Measurements from ENCODE around the gene MASP1. TPM values are rescaled to one million over a fixed set of nuclear protein-coding genes. Genes with fewer than 3 reads are reported as not detected.

MASP1 gene
- total RNA-seq, 1 donor from 2014 or later: 2.0 TPM

DNA sequence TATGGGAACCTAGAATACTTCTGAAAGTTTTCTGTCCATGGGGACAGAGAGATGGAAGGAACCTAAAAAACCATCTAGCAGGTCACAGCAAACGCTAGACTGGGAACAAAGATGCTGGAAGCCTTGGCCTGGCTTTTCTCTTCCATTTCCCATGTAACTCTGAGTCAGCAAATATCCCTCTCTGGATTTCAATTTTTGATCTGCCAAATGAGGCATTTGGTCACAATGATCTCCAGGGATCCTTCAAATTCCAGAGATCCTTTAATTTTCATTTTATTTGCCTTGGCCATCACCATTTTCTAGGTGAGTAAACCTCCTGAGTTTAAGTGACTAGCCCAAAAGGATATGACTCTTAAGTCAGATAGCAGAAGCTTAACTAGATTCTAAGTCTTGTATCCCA, 54.6 kb downstream of the MASP1 start:
- H3K27ac Mint-ChIP-seq (ENCODE audit: unreplicated experiment): no peak overlapping the region
- no peaks in the 10 kb centered on the region for H3K4me1 Mint-ChIP-seq (ENCODE audit: low read depth)
- no peak for DNase-seq (ENCODE audit: low spot score)
- no peaks in the 10 kb centered on the region for H3K27me3 Mint-ChIP-seq (ENCODE audit: low read depth)
- no peaks in the 10 kb centered on the region for H3K9me3 Mint-ChIP-seq (ENCODE audit: low read depth)
- no peaks in the 10 kb centered on the region for H3K36me3 Mint-ChIP-seq (ENCODE audit: low read depth)
- TF ChIP-seq, protein P1, sequence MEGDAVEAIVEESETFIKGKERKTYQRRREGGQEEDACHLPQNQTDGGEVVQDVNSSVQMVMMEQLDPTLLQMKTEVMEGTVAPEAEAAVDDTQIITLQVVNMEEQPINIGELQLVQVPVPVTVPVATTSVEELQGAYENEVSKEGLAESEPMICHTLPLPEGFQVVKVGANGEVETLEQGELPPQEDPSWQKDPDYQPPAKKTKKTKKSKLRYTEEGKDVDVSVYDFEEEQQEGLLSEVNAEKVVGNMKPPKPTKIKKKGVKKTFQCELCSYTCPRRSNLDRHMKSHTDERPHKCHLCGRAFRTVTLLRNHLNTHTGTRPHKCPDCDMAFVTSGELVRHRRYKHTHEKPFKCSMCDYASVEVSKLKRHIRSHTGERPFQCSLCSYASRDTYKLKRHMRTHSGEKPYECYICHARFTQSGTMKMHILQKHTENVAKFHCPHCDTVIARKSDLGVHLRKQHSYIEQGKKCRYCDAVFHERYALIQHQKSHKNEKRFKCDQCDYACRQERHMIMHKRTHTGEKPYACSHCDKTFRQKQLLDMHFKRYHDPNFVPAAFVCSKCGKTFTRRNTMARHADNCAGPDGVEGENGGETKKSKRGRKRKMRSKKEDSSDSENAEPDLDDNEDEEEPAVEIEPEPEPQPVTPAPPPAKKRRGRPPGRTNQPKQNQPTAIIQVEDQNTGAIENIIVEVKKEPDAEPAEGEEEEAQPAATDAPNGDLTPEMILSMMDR (IDR thresholded peaks at IDR 0.05): no peak
- H3K4me3 Mint-ChIP-seq (ENCODE audit: unreplicated experiment): no peak overlapping the region

DNA sequence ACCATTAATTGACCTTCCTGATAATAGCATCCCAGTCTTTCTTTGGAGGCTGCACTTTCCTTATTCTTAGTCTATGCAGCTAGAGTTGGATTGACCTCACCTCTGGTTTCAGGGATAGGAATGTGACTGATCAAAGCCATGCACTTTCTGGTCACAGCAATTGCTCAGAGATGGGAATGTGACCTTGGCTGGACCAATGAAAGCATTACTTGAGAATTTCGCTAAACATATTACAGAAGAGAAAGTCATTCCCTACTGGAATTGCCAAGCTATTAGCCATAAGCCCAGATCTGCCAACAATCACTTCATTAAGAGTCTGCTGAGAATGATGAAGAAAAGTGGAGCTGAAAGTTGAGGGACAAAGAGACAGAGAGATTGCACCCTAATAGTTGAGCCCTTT, 61.5 kb downstream of the MASP1 start:
- DNase-seq (ENCODE audit: low spot score): no peak
- TF ChIP-seq, protein P1 (IDR thresholded peaks at IDR 0.05): no peak
- no peaks in the 10 kb centered on the region for H3K27me3 Mint-ChIP-seq (ENCODE audit: low read depth)
- no peak overlapping the region for H3K27ac Mint-ChIP-seq (ENCODE audit: unreplicated experiment)
- no peak overlapping the region for H3K4me3 Mint-ChIP-seq (ENCODE audit: unreplicated experiment)
- H3K4me1 Mint-ChIP-seq (ENCODE audit: low read depth): peaks cover 15% of the 10 kb centered on the region
- no peaks in the 10 kb centered on the region for H3K9me3 Mint-ChIP-seq (ENCODE audit: low read depth)
- H3K36me3 Mint-ChIP-seq (ENCODE audit: low read depth): no peaks in the 10 kb centered on the region

DNA sequence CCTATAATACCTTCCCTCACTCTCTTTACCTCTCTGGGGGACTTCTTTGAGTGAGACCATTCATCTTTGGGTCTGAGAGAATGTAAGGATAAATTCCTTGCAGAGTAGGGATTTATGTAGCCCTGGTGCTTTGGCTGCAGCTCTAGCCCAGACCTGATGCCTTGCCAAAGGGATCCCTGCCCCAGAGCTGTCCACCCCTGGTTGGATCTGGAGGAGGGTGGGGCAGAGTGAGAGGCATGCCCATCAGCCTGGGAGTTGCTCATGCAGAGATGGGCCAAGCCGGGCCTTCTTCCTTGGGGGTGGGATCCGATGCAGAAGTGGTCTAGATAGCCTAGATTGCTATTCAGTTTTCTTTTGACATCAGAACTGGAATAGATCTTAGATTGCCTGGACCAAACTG, 62.8 kb downstream of the MASP1 start:
- no peak for DNase-seq (ENCODE audit: low spot score)

DNA sequence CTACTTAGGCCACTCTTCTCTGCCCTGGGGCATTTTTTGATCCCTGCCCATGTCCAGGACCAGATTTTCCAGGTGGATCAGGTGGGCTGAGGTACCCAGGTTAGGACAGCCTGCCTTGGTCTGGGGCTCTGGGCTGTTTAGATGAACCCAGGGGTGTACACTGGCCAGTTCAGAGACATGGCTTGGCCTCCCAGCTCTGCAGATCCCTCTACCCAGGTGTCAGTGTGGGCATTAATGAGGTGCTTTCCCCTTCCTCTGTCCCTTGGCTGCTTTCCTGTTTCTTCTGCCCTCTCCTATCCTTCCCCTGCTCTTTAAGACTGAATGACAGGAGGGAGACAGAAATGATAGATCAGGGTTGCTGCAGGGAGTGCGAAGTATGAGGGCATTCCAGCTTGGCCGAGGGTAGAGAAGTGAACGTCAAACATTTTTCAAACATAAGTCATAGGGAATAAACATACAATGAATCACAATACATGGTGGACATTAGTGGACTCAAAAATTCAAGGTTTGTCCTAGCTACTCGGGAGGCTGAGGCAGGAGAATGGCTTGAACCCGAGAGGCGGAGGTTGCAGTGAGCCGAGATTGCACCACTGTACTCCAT, 63.8 kb downstream of the MASP1 start:
- H3K9me3 Mint-ChIP-seq (ENCODE audit: low read depth): no peaks in the 10 kb centered on the region
- H3K27ac Mint-ChIP-seq (ENCODE audit: unreplicated experiment): peak overlapping the region; percentile 42
- DNase-seq (ENCODE audit: low spot score): no peak
- no peaks in the 10 kb centered on the region for H3K27me3 Mint-ChIP-seq (ENCODE audit: low read depth)
- H3K4me3 Mint-ChIP-seq (ENCODE audit: unreplicated experiment): no peak overlapping the region
- peaks cover 15% of the 10 kb centered on the region for H3K4me1 Mint-ChIP-seq (ENCODE audit: low read depth)
- TF ChIP-seq, protein P1 (IDR thresholded peaks at IDR 0.05): no peak
- no peaks in the 10 kb centered on the region for H3K36me3 Mint-ChIP-seq (ENCODE audit: low read depth)

More for the DNA sequence above, 62.8 kb downstream of the MASP1 start:
- H3K4me3 Mint-ChIP-seq (ENCODE audit: unreplicated experiment): no peak overlapping the region
- no peaks in the 10 kb centered on the region for H3K36me3 Mint-ChIP-seq (ENCODE audit: low read depth)
- H3K4me1 Mint-ChIP-seq (ENCODE audit: low read depth): peaks cover 15% of the 10 kb centered on the region
- TF ChIP-seq, protein P1 (IDR thresholded peaks at IDR 0.05): no peak
- H3K27ac Mint-ChIP-seq (ENCODE audit: unreplicated experiment): no peak overlapping the region
- H3K27me3 Mint-ChIP-seq (ENCODE audit: low read depth): no peaks in the 10 kb centered on the region
- no peaks in the 10 kb centered on the region for H3K9me3 Mint-ChIP-seq (ENCODE audit: low read depth)

DNA sequence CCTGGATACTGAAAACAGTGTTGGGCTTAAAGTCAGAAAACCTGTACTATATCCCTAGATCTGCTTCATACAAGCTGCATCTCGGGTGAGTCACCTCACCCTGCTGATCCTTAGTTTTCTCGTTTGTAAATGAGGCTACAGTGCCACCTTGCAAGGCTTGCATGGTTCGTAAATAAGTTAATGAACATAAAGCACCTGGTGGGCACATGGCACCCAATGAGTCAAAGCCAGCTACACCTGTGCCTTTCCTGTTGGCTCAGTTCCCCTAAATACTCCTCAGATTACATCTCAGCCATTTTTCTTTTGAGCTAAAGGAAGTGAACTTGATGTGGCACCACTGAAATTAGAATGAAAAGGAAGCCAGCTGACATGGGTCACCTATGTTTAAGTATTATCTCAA, 67.7 kb downstream of the MASP1 start:
- Mint-ChIP-seq H3K4me3 (ENCODE audit: unreplicated experiment) (no peak overlapping the region), H3K9me3 (ENCODE audit: low read depth) (no peaks in the 10 kb centered on the region), H3K27me3 (ENCODE audit: low read depth) (no peaks in the 10 kb centered on the region), H3K4me1 (ENCODE audit: low read depth) (peaks cover 15% of the 10 kb centered on the region), H3K27ac (ENCODE audit: unreplicated experiment) (no peak overlapping the region), H3K36me3 (ENCODE audit: low read depth) (no peaks in the 10 kb centered on the region)
- DNase-seq (ENCODE audit: low spot score): no peak
- TF ChIP-seq, protein P1 (IDR thresholded peaks at IDR 0.05): no peak
